ENCODE results near the gene NSD2. TPM values are rescaled to one million over a fixed set of nuclear protein-coding genes. Genes with fewer than 3 reads are reported as not detected.
"Not testable (repeated sequence)": the region's sequence is repeated elsewhere in the genome, so short reads cannot be mapped to it uniquely, and the experiment has no call there.

The NSD2 gene
- total RNA-seq, 1 experiment from 2014 or later, result 77.4 TPM

DNA sequence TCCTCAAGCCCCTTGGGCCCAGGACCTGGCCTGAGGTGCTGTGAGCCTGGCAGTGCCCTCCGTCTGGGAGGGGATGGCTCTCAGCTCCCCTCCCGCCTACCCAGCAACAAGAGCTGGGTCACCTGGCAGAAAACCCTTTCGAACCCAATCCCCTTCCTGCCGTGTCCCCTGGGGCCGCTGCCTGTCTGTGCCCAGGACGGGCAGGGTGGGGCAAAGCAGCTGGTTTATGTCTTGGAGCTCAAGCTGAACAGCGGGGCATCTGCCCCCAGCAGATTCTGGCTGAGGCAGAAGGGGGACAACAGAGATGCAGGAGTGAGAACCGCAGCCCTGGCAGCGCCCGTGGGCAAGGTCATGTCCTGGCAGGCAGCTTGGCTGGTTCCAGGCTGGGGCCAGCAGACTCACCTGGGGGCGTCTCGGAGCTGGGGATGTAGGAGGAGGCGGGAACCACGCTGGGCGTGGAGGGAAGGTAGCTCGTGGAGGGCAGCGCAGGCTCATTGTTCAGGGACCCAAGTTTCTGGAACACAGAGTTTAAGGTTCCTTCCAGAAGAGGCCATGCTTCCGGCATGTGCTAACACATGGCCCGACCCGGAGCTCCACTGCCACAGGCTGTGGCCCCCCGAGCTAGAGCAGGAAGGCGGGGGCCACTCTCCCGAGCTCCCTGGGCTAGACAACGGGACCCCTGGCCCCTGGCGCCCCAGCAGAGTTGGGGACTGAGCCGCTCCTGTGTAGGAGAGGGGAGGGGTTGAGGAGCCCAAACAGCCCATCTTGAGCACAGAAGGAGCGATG is 113.4 kb downstream of the NSD2 start:
- DNase-seq (ENCODE audit: low read depth), result no peak

DNA sequence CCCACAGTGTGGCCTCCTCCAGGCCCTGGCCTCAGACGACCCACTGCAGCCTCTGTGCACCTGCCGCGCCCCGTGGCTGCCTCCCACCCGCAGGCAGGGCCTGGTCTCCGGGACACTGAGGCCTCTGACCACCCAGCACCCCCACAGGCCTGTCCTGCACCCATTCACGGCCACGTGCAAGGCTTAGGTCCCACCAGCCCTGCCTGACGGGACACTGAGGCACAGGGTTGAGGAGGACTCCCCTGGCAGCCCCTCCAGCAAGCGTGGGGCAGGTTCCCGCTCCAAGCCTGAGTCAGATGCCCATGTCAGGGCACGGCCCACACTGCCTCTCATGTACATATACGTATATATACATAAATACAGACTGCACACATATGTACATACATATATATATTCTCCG is 114.1 kb downstream of the NSD2 start:
- no peak for DNase-seq (ENCODE audit: low read depth)

- no peak for DNase-seq (ENCODE audit: low read depth)
These were observed 114.8 kb downstream of the NSD2 start for GRCh38 chr4:1985780-1986577.

DNA sequence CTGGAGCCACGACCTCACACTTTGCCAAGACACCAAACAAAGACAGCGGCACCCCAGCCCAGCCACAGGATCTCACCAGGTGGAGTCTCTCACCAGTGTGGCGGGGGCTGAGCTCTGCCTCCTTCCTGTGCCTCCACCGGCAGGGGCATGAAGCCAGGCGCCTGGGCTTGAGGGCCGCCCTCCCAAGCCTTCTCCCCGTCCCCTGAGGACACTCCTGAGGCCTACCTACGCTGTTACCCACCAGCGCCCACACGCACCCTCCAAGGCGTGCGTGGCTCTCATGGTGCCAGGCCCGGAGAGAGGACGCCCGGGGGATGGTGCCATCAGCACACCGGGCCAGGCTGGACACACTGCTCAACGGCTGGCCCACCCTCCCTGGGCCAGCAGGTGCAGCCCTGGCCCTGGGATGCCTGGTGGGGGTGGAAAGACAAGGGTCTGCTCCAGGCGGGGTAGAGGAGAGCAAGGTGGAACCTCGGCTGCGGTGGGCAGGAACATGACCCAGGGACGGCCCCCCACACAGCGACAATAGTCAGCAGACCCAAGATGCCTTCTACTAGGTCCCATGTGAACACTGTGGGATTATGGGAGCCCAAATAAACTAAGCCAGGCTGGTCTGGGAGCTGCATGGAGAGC is 115.5 kb downstream of the NSD2 start:
- no peak for DNase-seq (ENCODE audit: low read depth)

DNA sequence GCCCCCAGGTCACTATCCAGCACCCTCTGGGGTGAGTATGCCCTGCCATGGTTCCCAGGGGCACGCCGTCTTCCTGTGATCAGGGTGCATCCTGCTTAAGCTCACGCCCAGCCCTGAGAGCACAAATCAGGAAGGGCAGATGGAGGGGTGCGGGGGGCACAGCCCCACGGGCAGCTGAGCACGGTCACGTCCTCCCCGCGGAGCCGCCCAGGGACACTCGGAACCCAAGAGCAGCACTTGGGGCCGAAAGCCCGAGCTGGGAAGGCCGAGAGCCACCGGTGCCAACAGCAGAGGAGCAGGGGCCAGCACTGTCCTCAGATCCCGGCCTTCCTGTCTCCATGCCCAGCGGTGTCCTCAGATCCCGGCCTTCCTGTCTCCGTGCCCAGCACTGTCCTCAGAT is 116.1 kb downstream of the NSD2 start:
- DNase-seq (ENCODE audit: low read depth), result no peak

DNA sequence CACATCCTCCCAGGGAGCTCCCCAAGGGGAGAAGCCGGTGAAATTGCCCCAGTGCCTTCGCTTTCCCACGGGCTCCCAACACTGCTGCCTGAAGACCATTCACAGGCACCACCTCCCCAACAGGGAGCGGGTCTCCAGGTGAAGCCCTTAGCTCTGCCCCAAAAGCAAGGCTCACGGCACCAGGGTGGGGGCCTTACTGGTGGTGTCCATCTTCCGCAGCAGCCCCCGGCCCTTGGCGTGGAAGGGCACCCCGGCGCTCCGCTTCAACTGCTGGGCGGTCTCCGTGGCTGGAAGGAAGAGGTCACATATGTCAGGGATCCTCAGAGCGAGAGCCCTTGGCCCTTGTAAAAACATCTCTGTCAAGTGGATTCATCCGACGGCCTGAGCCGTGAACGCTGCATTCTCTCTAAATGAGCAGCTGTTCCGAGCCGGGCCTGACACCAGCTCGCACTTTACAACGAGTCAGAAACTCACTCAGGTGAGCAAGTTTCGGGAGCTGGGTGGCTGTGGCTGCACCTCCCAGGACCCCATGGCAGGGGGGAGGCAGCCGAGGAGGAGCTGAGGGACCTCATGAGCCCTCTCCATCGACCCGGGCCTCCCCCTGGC is 116.6 kb downstream of the NSD2 start:
- no peak for DNase-seq (ENCODE audit: low read depth)

- no peak for DNase-seq (ENCODE audit: low read depth)
These were observed 117.1 kb downstream of the NSD2 start for GRCh38 chr4:1988327-1988724.

DNA sequence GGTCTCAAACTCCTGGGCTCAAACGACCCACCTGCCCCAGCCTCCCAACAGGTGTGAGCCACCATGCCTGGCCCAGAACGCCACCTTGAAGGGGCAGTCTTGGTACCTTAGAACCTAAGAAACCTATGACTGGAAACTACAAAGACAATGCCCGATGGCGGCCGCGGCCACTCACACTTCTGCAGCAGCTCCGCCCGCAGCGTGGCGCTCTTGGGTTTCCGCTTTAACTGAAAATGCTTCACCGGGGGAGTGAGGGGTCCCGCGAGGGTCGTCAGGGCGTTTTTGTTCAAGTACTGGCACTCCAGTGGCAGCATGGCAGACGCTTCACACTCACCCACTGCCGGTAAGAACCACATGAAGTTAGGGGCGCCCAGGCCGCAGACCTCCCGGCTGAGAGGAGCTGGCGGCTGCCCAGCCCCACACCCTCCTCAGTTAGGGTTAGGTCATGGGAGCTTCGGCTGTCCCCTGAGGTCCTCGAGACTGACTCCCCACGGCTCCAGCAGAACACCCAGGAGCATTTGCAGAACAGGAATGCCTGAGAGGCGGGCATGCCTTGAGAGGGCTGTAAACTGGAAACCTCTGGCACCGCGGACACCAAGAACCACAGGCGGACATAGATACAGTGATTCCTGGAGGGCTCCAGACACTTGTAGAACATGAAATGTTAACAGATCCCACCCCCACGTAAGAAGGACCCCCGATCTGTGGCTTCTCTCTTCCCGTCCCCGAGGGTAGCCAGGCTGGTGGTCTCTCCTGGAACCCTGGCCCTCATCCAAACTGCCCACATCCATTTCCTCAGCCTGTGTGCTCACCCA is 118.5 kb downstream of the NSD2 start:
- DNase-seq (ENCODE audit: low read depth), result no peak

DNA sequence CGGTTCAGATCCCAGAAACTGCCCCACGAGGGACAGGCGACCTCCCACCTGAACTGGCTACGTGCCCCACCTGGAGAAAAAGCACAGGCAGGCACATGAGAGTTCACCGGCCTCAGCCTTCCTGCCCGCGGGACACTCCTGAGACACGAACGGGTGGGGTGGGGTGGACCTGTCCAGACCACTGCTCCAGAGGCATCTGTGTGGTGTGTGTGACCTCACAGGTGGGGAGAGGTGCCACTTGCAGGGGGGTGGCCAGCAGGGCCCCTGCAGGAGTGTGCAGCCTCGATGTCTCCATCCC is 119.1 kb downstream of the NSD2 start:
- DNase-seq (ENCODE audit: low read depth), result no peak

GRCh38 chr4:1990676-1991075 is 119.5 kb downstream of the NSD2 start:
- DNase-seq (ENCODE audit: low read depth), result no peak

- no peak for DNase-seq (ENCODE audit: low read depth)
These were observed 119.9 kb downstream of the NSD2 start for GRCh38 chr4:1991087-1991486.

GRCh38 chr4:1991596-1992434 is 120.6 kb downstream of the NSD2 start:
- no peak for DNase-seq (ENCODE audit: low read depth)

DNA sequence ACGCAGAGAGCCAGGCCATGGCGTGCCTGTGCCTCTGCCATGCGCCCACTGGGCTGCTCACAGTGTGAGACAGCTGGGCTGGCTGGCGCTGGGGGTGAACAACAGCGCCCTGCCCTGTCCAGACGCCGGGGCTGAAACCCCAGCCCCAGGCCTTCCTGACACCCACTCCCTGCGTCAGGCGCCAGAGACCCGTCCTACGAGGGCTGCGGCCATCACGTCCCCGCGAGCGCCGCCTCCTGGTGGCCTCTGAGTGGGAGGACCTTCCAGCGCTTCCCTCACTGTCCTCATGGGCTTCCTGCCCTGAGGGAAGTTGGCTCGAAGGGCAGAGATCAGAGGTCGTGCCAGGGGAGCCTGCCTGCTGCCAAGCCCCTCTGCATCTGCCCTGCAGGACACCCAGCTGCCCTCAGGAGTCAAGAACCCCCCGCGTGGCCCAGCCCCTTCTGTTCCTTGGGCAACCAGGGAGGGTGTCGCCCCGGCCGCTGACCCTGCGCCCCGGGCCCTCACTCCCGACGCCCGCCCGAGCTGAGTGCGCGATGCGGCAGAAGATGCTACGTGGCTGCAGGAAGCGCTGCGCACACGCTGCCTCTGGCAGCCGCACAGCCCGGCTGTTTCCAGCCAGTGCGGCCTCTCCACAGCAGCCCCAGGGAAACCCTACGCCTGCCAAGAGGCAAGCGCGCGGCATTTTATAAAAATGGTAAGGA is 121.4 kb downstream of the NSD2 start:
- no peak for DNase-seq (ENCODE audit: low read depth)

DNA sequence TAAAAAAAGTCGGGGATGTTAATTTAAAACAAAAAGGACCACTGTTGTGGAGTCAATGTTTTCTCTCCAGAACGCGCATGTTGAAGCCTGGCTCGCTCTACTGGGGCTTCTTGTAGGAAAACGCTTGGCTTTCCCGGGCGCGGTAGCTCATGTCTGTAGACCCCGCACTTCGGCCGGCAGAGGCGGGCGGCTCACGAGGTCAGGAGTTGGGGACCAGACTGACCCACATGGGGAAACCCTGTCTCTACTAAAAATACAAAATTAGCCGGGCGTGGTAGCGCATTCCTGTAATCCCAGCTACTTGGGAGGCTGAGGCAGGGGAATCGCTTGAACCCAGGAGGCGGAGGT is 122.0 kb downstream of the NSD2 start:
- no peak for DNase-seq (ENCODE audit: low read depth)

DNA sequence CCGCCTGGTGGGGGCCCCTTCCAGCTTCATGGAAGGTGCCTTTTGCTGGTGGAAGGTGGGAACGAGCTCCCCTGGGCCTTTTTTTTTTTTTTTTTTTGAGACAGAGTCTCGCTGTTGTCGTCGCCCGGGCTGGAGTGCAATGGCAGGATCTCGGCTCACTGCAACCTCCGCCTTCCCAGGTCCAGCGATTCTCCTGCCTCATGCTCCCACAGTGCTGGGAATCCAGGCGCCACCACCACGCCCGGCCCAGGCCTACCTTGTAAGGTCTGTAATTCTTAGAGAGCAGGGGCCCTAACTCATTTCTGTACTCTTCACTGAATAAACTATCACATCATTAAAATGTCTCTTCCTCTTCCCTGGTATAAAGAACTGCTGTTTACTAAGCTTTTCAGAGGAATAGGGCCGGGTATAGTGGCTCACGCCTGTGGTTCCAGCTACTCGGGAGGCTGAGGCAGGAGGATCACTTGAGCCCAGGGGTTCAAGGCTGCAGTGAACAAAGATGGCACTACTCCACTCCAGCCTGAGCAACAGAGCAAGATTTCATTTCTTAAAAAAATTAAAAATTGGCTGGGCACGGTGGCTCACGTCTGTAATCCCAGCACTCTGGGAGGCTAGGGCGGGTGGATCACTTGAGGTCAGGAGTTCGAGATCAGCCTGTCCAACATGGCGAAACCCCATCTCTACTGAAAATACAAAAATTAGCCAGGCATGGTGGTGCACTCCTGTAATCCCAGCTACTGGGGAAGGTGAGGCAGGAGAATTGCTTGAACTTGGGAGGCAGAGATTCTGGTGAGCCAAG is 122.7 kb downstream of the NSD2 start:
- DNase-seq (ENCODE audit: low read depth), result not testable (repeated sequence)

DNA sequence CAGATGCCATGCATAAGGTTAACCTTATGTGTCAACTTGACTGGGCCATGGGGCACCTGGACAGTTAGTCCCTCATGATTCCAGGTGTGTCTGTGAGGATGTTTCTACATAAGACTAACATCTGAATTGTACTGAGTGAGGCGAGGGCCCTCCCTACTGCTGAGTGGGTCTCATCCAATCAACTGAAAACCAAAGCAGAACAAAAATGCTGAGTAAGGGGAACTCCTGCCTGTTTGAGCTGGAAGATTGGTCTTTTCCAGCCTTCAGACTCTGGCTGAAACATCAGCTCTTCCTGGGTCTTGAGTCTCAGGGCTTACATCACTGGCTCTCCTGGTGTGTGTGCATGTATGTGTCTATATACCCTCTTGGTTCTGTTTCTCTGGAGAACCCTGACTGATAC is 123.7 kb downstream of the NSD2 start:
- DNase-seq (ENCODE audit: low read depth), result no peak

DNA sequence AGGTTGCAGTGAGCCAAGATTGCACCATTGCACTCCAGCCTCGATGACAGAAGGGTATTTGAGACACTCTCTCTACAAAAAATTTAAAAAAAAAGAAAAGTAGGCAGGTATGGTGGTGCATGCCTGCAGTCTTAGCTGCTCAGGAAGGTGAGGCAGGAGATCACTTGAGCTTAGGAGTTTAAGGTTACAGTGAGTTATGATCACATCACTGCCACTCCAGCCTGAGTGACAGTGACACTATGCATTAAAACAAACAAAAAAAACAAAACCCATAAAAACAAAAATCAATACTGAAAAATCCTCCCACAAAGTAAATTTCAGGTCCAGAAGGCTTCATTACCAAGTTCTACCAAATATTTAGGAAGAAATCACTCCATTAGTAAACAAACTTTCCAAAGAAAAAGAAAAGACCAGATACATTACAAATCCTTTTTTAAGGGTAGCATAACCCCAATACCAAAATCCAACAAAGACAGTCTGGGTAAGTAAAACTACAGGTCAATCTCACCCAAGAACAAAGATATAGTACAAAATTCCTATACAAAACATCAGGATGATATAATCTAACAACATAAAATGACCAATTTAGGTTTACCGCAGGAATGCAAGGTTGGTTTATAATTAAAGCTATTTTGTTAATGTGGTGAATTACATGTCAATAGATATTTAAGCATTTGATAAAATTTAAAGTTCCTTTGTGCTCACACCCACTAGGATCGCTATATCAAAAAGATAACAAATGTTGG is 125.8 kb downstream of the NSD2 start:
- no peak for DNase-seq (ENCODE audit: low read depth)

DNA sequence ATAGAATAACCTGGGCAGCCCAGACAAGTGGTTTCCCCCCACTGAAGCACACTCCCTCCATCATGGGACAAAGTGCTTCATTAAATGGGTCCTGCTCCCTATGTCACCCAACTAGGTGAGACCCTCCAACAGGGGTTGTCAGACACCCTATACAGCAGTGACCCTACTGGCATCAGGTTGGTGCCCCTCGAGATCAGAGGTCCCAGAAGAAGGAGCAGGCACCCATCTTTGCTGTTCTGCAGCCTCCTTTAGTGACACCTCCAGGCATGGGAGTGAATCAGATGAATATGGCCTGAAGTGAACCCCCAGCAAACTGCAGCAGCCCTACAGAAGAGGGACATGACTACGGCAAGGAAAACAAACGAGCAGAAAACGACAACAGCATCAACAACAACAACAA is 126.5 kb downstream of the NSD2 start:
- DNase-seq (ENCODE audit: low read depth), result no peak

All from LHCN-M2 (cell line).